GM21619 (cell line): ENCODE results near the gene ABRAXAS1.

ENCODE experiments used
- ATAC-seq: cut with Tn5 transposase; IDR thresholded peaks from one replicate; pipeline ENCODE4 v1.9.1; 2021; ENCODE audit not compliant: unreplicated experiment

The ABRAXAS1 gene

DNA sequence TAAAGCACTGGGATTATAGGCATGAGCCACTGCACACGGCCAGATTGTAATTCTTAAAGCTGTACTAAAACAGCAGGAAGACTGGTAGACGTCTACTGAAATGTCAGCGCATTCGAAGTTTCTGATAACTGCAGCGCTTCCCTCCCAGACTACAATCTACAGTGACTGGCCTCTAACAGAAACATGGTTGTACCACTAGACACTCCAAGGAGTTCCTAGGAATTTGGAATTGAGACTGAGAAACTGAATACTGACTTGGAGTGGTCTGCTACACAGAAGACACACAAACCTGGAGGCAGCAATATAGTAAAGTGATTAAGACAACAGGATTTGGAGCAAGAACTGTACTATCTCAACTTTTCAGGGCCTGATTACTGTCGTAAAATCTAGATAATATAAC lies 30.2 kb downstream of the ABRAXAS1 start:
- no peak for ATAC-seq

DNA sequence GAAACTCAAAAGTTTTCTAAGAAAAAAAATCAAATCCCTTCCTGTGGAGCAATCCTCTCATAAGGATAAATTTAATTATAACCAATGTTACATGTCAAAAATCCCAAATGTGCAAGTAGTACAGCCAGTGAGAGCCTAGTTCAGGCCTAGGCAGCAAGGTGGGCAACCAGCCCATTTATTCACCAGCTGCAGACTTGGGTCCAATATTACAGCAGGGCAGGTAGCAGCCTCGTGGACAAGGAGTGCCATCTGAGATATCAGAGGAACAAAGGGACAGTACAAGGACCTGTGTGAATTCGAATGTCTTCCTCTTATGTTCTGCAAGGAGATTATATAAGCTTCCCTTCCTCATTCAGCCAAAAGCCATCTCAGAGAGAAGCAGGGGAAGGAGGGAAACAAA lies 35.9 kb downstream of the ABRAXAS1 start:
- no peak for ATAC-seq

DNA sequence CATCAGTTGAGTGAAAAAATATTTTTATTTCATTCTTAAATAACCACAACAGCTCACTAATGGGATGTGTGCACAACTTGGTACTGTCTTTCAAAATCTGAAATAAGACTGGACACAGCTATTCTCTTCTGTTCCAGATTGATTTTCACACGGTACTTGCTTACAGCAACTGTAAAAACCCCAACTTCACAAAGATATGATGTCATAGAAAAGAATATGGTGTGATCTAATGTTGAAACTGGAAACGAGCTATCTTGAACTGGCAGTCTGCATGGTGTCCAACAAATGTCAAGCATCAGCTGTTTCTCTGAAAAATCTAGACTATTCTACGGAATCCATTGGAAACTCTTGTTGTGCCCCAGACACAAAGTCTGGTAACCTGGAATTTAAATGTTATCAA lies 44.0 kb downstream of the ABRAXAS1 start:
- ATAC-seq = no peak

DNA sequence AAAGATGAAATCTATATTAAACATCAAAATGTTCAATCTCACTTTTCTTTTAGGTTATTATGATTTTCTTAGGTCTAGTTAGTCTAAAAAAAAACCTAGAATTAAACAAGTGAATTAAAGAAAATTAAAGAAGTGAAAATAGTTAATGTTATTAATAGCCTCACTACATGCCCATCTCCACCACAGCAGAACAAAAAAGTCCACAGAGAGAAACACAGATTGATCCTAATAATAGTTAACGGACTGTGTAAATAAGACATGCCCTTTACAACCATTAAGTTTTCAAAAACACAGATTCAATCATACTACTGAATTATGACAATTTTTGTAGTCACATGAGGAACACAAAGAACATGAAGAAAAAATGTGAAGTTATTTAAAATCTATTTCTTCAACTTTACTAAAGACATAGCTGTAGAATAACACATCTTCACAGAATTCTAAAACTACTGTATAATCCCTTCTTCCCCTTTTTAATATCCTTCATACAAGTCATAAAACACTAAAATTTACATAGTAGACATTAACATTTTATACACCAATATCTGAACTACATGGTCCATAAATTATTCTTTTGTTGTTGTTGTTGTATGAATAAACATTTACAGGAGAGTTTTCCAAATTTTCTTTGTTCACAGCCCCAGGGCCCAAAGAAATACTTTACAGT lies 44.6 kb downstream of the ABRAXAS1 start:
- ATAC-seq = no peak

DNA sequence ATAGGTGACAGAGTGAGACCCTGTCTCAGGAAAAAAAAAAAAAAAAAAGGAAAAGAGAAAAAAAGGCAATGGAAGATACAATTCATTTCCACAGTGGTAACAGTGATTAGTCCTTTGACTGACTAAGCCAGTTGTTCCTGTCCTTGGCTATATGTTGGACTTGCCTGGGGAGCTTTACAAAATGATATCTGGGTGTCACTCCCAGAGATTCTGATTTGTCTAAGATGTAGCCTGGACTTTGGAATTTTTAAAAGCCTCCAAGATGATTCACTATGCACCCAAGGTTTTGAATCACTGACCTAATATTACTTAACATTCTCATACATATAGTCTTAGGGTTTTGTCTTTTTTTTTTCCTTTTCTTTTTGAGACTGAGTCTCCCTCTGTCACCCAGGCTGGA lies 46.2 kb downstream of the ABRAXAS1 start:
- no peak for ATAC-seq

DNA sequence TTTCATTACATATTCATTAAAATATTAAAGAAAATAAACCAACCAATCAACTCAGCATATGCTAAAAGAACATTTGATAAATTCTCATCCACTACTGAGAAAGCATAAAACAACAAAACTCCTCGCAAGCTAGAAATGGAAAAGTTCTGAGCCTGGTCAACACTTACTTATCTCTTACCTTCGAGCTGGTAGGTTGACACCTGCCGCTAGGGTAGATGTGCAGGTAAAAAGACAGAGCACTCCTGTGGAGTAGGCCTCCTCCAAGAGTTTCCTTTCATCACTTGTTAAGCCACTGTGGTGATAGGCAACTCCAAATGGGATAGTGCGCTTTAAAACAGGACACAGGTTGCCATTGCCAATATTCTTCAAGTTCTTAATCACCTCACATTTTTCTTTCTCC lies 48.2 kb downstream of the ABRAXAS1 start:
- ATAC-seq = no peak

DNA sequence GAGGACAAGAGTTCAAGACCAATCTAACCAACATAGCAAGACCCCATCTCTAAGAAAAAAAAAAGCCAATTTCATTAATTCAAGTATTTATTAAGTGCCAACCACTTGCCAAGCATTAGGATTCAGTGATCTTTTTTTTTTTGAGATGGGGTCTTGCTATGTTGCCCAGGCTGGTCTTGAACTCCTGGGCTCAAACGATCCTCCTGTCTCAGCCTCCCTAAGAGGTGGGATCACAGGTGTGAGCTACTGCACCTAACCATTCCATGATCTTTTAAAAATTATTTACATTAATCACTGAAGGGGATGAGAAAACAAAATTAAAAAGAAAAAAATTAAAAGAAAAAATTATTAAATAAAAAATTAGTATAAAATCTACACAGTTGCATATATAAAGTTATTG lies 53.7 kb downstream of the ABRAXAS1 start:
- ATAC-seq = no peak

DNA sequence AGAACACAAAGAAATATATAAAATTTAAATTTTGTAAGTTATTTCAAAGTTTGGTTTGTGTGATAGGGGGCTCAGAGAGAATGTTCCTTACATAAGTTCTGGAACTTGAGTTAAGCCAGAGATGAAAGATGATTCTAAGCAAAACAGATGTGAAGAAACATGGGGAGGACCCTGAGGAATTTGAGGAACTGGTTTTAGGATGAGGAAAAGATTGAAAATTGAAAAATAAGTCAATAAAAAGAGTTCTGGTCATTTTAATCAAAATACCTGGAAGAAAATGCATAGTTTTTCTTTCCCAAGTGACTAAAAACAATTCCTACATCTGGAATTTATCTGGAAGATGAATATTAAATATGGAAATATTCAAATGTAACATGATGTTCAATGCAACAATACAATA lies 66.7 kb downstream of the ABRAXAS1 start:
- no peak for ATAC-seq

DNA sequence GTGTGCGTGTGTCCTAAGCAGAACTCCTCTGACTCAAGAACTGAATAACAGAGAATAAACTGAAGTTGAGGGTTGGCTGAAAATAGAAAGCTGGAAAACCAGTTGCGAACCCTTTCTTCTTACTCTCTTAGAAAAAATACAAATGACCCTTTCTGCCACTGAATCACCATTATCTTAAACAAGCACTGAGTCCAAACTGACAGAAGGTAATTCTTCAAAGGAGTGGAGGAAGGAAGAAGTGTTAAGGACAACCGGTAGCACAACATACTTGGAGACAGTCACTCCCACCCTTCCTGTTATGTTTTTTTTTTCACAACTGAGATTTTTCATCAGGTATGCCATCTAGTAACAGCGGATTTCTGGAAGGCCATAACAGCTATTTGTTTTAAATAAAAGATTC lies 67.3 kb downstream of the ABRAXAS1 start:
- ATAC-seq = no peak

DNA sequence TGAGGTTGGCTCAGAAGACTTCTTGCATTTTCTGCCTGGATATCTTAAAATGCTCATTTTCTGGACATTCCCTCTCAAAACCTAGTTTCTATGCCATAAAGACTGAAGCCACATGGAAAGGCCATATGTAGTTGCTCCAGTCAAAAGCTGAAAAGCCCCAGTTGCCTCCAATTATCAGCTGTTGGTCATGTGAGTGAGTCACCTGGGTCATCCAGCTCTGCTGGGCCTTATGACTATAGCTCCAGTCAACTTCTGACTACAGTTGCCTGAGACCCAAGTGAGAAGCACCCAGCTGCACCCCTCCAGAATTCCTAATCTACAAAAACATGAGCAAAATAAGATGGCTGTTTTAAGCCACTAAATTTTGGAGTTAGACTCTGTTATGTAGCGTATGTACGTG lies 71.2 kb downstream of the ABRAXAS1 start:
- no peak for ATAC-seq
